Tibial artery (tissue), 4 donors: ENCODE results near the gene PTPRD.

Experiments used
- DNase-seq, 2 donors: peaks; one replicate each; pipeline ENCODE4 v3.0.0-alpha.2; 2019
- H3K27ac ChIP-seq, 2 donors: fragments of 200-600 bp; sonication (generic) in 1 of 2; 1 replicate in 1 of 2; 2 replicates in 1 of 2; pipeline ENCODE4 v1.5.1; 2018 to 2019; ENCODE audit warnings: mild to moderate bottlenecking in 1 of 2
- H3K27me3 ChIP-seq, 2 donors: fragments of 200-600 bp; sonication (generic) in 1 of 2; one replicate each; pipeline versions ENCODE4 v1.5.1 to v1.6.0; 2016 to 2019
- H3K36me3 ChIP-seq, 3 donors: fragments of 200-600 bp; sonication (generic) in 2 of 3; one replicate each; pipeline ENCODE4 v1.5.1; 2016 to 2019; ENCODE audit warnings: mild to moderate bottlenecking in 2 of 3
- H3K4me1 ChIP-seq, 4 donors: fragments of 200-600 bp; sonication (generic) in 2 of 4; 1 replicate in 3 of 4; 2 replicates in 1 of 4; pipeline ENCODE4 v1.5.1; 2016 to 2019
- H3K4me3 ChIP-seq, 2 donors: fragments of 200-600 bp; sonication (generic) in 1 of 2; 1 replicate in 1 of 2; 2 replicates in 1 of 2; pipeline ENCODE4 v1.5.1; 2018 to 2019; ENCODE audit warnings: mild to moderate bottlenecking in 2 of 2
- H3K9me3 ChIP-seq, 3 donors: fragments of 200-600 bp; sonication (generic) in 1 of 3; one replicate each; pipeline ENCODE4 v1.5.1; 2016 to 2019
- intact Hi-C: fragments of 100-400 bp; cut with DNase I; formaldehyde crosslinking; loops from one replicate; pipeline ENCODE4 v1.15.0; 2023; ENCODE audit warnings: low total_unique reads
- TF ChIP-seq, protein P1 (sequence below), 2 experiments: fragments of 200-600 bp in 1 of 2; fragments of 450-650 bp in 1 of 2; IDR thresholded peaks; one replicate each; pipeline ENCODE4 v1.5.1; 2017 to 2019; ENCODE audit warnings: antibody characterized with exemption in 2 of 2, mild to moderate bottlenecking in 1 of 2, moderate library complexity in 1 of 2

Gene PTPRD

DNA sequence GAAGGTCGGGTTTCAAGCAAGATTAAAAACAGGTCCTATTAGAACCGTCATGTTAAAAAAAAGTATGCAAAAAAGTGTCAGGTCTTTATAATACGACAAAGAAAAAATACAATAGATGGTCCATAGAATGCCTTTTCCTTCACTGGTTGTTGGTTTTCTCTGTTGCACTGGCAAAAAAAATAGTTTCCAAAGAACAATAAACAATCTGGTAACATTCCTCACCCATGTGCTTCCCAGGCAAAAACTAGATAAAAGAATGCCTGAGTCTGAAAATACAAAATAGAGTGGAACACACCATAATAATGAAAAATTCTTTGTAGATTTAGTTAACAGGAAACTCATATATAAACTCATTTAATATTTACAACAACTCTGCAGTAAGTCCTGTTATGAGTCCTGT is 2223.3 kb downstream of the PTPRD start:
- H3K27ac ChIP-seq: no peak overlapping the region
- TF ChIP-seq, protein P1, sequence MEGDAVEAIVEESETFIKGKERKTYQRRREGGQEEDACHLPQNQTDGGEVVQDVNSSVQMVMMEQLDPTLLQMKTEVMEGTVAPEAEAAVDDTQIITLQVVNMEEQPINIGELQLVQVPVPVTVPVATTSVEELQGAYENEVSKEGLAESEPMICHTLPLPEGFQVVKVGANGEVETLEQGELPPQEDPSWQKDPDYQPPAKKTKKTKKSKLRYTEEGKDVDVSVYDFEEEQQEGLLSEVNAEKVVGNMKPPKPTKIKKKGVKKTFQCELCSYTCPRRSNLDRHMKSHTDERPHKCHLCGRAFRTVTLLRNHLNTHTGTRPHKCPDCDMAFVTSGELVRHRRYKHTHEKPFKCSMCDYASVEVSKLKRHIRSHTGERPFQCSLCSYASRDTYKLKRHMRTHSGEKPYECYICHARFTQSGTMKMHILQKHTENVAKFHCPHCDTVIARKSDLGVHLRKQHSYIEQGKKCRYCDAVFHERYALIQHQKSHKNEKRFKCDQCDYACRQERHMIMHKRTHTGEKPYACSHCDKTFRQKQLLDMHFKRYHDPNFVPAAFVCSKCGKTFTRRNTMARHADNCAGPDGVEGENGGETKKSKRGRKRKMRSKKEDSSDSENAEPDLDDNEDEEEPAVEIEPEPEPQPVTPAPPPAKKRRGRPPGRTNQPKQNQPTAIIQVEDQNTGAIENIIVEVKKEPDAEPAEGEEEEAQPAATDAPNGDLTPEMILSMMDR (IDR thresholded peaks at IDR 0.05): no peak
- intact Hi-C loops: no loop called here
- H3K4me3 ChIP-seq: no peak overlapping the region
- H3K27me3 ChIP-seq: no peaks in the 10 kb centered on the region
- no peaks in the 10 kb centered on the region for H3K36me3 ChIP-seq
- no peaks in the 10 kb centered on the region for H3K9me3 ChIP-seq
- no peak for DNase-seq
- no peaks in the 10 kb centered on the region for H3K4me1 ChIP-seq

DNA sequence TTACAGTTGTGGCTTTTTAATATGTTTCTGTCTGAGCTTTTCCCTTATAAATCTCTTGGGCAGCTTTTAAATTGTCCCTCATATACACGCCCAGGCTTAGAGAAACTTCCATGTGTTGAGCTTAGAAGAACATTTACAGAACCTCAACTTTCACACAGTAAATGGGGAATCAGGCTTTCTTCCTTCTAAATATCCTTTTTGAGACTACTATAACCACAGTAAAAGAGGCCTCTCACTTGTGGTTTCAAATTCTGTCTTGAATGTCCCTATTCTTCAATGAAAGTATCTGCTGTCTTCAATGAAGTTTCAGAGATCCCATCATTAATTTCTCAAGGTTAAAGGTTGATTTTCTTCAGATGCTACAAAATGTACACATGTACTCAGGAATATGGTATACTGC is 2224.7 kb downstream of the PTPRD start:
- TF ChIP-seq, protein P1 (IDR thresholded peaks at IDR 0.05): no peak
- no peak overlapping the region for H3K27ac ChIP-seq

DNA sequence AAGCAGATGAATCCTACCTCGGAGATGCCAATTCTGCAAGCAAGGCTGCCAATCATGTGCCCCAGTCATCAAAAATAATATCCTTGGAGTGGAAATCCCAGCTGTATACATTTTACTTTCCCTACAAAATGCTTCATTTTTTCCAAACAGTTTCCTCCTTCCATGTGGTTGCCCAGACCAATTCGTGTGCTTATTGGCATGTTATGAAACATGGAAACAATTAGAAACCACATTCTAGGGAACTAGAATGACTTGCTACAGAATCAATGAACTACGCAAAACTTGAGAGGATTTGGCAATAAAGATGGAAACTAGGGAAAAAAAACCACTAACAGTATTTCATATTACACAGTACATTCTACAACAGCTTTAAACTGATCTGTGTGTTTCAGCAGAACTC is 2228.7 kb downstream of the PTPRD start:
- H3K36me3 ChIP-seq: no peaks in the 10 kb centered on the region
- H3K4me3 ChIP-seq: no peak overlapping the region
- no peaks in the 10 kb centered on the region for H3K4me1 ChIP-seq
- intact Hi-C loops: no loop called here
- TF ChIP-seq, protein P1 (IDR thresholded peaks at IDR 0.05): no peak
- H3K27ac ChIP-seq: no peak overlapping the region
- no peaks in the 10 kb centered on the region for H3K9me3 ChIP-seq
- no peak for DNase-seq
- H3K27me3 ChIP-seq: no peaks in the 10 kb centered on the region

More for the DNA sequence above, 2224.7 kb downstream of the PTPRD start:
- no peak for DNase-seq
- Histone ChIP-seq H3K27me3 (no peaks in the 10 kb centered on the region), H3K9me3 (no peaks in the 10 kb centered on the region), H3K36me3 (no peaks in the 10 kb centered on the region), H3K4me3 (no peak overlapping the region), H3K4me1 (no peaks in the 10 kb centered on the region)
- intact Hi-C loops: no loop called here

DNA sequence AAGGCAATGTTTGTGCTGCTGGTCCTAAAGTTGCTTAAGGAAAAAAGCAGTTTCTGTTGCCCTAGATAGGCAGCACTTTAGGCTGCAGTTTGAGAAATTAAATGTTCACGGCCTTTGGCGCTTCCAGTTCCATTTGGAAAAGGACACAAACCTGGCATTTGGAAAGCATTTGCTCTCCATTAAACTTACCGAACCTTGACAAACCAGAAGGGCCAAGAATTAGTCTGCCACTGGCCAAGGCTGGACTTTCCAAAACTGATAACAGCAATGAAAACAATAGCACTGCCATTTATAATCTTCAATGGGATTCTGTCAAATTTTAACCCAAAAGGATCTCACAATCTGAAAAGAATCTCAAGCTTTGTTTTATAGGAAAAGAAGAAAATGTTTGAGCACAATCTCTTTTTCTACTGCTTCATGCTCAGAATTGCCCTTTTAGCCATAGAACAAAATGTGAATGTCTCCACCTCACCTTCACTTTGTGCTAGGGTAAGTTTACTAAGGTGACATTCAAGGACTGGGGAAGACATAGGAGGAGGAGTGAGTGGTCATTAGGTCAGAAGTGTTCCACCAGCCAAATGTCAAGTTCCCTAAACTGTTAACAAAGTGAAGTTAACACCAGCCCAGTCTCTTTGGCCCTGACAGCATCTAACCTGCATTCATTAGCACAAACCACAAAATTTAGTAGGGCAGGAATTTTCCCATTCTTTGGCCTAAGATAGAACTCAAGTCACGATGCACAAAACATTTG is 2229.8 kb downstream of the PTPRD start:
- Histone ChIP-seq H3K4me3 (no peak overlapping the region), H3K36me3 (no peaks in the 10 kb centered on the region), H3K9me3 (no peaks in the 10 kb centered on the region), H3K27me3 (no peaks in the 10 kb centered on the region), H3K27ac (no peak overlapping the region), H3K4me1 (no peaks in the 10 kb centered on the region)
- no peak for DNase-seq
- intact Hi-C loops: no loop called here
- TF ChIP-seq, protein P1 (IDR thresholded peaks at IDR 0.05): no peak

DNA sequence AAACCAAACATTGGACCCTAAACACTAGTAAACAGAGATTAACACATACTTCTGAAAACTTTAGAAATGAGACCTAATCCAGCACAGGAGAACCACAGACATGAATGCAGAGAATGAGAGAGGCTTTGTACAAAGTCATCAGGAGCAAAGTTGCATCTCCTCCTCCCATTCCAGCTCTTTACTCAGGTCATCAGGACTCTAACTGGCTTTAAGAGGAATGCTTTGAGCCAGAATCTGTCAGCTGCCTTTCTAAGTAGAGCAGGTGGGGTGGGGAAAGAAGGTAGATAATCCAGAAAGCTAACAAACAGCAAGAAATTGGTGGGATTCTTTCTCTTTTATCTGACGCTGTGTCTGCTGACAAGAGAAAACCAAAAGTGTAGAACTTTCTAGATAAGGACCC is 2230.5 kb downstream of the PTPRD start:
- Histone ChIP-seq H3K9me3 (no peaks in the 10 kb centered on the region), H3K4me1 (no peaks in the 10 kb centered on the region), H3K27ac (no peak overlapping the region), H3K27me3 (no peaks in the 10 kb centered on the region), H3K36me3 (no peaks in the 10 kb centered on the region), H3K4me3 (no peak overlapping the region)
- no peak for DNase-seq
- TF ChIP-seq, protein P1 (IDR thresholded peaks at IDR 0.05): no peak
- intact Hi-C loops: no loop called here
